Epithelial cell of proximal tubule (primary cell): ENCODE measurements around the gene CPT1C. TPM values are rescaled to one million over a fixed set of nuclear protein-coding genes. Genes with fewer than 3 reads are reported as not detected.

Experiments
- DNase-seq: peaks from one replicate; pipeline ENCODE4 v3.0.0-alpha.2; 2011; ENCODE audit warnings: low read depth
- H3K4me3 ChIP-seq: 2 replicates; pipeline ENCODE4 v1.5.1; 2011; ENCODE audit warnings: low read depth, mild to moderate bottlenecking, low read length
- CTCF ChIP-seq: conservative IDR thresholded peaks from 2 replicates; pipeline ENCODE4 v1.5.1; 2012; ENCODE audit warnings: low read depth, mild to moderate bottlenecking, low read length
- total RNA-seq: library from RNA; depleted of rRNA; stranded (reverse); fragments of >200 nt; gene quantifications from 2 replicates; pipeline ENCODE4 v1.2.3, GENCODE V29; 2015

The CPT1C gene
- total RNA-seq, 1 donor from 2014 or later, result 9.9 TPM

GRCh38 chr19:49687566-49688316 is 3.2 kb upstream of the CPT1C start:
- H3K4me3 ChIP-seq, result no peak overlapping the region
- no peak for DNase-seq
- TF ChIP-seq CTCF, result no peak

GRCh38 chr19:49688531-49689132 is 2.3 kb upstream of the CPT1C start:
- DNase-seq, result no peak
- no peak overlapping the region for H3K4me3 ChIP-seq
- TF ChIP-seq CTCF, result no peak

- H3K4me3 ChIP-seq, result peak within 1 kb of the TSS; percentile 62
- no peak for DNase-seq
- TF ChIP-seq CTCF, result peak; percentile 67
Measured at GRCh38 chr19:49689133-49690078, 1.5 kb upstream of the CPT1C start, which contains the start of gene ADM5. Gene ADM5, plus strand, starts transcription at chr19:49689594. Its CDS starts 244 bp downstream, at chr19:49689838.

DNA sequence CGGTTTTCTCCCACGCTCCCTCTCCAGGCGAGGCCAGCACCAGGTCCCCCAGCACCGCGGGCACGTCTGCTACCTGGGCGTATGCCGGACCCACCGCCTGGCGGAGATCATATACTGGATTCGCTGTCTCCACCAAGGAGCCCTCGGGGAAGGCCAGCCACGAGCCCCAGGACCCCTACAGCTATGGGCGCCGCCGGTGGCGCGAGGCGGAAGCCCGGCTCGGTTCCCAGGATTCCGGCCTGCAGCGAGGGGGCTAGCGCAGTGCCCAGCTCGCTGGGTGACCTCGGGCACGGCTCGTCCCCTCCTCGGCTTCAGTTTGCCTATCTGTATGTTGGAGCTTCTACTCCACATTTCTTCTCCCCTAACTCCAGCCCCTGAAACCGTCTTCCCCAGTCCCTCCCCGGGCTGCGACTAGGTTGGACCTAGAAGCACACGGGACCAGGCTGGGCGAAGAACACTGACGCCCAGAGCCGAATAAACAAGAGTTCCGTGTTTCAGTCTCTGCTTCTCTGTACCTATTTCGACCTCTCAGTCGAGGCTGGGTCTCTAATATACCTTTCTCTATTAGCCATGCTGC is 749 bp upstream of the CPT1C start:
- no peak for DNase-seq
- no peak for TF ChIP-seq CTCF
- H3K4me3 ChIP-seq, result peak overlapping the region; percentile 62

GRCh38 chr19:49691243-49692146 is 579 bp downstream of the CPT1C start:
- no peak for DNase-seq
- TF ChIP-seq CTCF, result no peak
- peak overlapping the region; percentile 62 for H3K4me3 ChIP-seq

DNA sequence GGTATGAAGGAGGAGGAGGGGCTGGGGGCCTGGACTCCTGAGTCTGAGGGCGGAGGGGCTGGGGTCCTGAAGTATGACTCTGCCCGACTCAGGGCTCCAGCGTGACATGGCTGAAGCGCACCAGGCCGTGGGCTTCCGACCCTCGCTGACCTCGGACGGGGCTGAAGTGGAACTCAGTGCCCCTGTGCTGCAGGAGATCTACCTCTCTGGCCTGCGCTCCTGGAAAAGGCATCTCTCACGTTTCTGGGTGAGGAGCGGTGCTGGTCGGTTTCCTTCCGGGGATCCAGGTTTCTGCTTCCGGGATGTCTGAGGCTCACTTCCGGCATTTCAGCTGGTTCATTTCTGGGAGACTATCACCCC is 1.2 kb downstream of the CPT1C start:
- TF ChIP-seq CTCF, result no peak
- H3K4me3 ChIP-seq, result peak overlapping the region; percentile 62

More for the DNA sequence above, 1.2 kb downstream of the CPT1C start:
- no peak for DNase-seq
